Activated CD4-positive, alpha-beta T cell treated with anti-CD3 and anti-CD28 coated beads, Interleukin-2, amount 50 U/mL, for 24 hours (primary cell): ENCODE results near the gene FBXL4.

ENCODE experiments used
- DNase-seq, 2 donors: peaks; one replicate each; pipeline ENCODE4 v3.0.0-alpha.2; 2020; ENCODE audit warnings: low read depth in 1 of 2, low spot score in 1 of 2

The FBXL4 gene

DNA sequence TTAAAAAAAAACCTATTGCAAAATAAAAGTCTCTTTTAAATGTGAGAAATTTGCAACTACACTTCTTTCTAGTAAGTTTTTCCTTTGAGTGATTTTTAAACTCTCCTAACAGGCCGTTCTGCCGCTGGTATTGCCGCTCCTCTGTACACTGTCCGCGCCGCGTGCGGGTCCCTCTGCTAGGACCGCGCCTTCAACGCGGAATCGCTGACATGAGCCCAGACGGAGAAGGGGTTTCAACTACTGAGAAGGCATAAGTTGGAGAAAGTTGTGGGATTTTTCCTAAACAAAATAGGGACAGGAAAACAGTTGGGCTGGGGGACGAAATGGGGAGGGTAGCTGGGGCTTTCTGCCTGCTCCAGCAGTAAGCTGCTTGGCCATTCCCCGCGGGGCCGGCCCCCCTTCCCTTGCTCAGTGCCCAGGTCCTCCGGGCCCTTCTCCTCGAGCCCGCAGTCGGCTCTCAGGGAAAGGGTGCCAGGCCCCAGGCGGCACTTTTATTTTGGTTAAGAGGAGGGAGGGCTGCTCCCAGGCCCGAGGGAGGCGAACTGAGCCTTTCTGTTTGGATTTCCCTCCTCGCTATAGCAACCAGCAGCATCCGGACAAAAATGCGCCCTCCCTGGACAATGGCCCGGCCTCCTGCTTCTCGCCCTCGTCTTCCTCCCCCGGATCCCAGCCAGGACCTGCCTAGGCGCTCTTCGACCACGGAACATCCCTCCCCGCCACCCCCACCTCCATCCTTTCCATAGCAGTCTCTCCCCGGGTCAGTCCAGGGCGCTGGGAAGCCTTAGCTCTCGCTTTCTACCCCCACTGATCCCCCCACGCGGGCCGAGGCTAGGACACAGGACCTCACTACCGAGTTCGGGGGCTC lies 120.2 kb downstream of the FBXL4 start:
- no peak for DNase-seq

DNA sequence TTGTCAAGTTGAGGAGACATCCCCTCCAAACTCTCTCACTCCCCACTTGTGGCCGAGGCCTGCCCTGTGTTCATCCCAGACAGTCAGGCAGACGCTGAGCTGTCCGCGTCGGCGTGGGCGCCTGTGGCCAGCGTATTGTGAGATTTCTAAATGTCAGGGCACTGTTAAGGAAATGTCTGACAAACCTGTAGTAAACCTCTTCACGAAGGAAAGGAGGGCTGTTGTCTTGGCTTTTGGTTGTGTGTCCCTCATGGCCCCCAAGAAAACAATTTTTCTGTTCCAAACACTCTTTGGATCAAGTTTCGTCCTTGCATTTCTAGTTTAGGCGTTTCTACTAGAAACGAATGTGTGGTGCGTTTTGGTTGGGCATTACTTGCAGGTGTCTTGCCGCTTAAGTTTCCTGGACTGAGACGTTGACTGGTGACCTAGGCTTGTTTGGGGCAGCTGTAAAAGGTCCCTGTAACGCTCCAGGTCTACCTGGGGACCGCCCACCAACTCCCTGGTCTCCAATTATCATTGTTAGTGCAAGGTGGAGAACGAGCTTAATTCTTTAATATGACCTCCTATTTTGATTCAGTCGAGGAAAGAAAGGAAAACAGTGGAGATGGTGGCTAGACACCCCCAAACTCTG lies 122.0 kb downstream of the FBXL4 start:
- no peak for DNase-seq

DNA sequence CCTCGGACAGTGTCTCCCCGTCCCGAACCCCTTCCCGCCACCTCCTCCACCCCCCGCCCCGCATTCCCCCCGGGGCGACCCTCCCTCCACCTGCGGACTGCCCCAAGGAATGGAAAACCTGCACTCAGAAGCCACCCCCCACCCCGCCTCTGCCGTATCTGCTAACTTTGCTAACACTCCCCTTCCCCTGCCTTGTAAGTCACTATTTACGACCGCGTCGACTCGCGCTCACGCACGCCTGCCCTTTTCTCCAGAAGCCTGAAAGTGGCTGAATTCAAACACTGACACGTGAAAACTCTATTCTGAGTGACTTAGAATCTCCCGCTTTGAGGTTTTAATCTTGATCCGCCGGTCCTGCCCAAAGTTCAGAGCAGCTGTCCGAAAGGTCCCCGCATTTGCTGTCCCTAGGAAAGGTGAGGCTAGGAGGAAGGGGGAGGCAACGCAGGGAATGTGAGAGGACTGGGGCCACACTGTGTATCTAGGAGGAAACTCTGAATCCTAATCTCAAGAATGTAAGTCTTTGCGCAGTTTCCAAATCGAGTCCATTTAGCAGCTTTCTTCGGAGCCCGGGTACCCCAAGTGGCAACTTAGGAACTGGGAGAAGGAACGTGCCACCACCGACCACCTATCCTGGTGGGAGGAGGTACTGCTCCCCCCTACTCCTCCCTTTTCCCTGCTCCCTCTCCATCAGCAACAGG lies 122.7 kb downstream of the FBXL4 start:
- DNase-seq: no peak

DNA sequence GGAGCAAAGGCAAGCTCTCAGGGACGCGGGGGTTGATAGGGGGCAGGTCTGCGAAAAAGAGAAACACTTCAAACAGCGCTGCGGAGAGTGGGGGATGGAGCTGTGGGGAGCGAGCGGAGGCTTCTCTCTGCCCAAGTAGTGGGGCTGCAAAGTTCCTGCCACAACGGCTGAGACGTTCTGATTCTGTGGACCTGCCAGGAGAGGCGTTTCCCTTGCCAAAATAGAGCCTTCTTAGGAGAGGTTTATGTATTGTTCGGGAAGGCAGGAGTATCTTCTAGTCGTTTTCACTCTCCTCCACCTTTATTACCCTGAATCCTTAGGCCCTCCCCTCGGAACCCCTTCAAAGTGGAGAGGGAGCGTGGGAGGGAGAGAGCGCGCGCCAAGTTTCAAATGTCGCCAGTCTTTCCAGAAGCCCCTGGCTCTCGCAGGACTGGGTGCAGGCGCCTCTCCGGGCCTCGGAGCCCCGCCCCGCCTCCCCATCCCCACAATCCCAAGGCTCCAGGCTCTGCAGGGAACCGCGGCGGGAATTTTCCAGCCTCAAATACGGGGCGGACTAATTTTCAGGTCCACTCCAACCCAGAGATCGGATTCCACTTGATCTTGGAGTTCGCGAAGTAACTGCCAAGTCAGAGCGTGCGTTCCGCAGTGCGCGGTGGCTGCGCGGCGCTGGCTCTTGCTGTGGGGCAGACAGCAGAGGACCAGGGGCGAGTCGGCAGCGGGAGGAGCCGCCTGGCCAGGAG lies 123.4 kb downstream of the FBXL4 start:
- DNase-seq: no peak

DNA sequence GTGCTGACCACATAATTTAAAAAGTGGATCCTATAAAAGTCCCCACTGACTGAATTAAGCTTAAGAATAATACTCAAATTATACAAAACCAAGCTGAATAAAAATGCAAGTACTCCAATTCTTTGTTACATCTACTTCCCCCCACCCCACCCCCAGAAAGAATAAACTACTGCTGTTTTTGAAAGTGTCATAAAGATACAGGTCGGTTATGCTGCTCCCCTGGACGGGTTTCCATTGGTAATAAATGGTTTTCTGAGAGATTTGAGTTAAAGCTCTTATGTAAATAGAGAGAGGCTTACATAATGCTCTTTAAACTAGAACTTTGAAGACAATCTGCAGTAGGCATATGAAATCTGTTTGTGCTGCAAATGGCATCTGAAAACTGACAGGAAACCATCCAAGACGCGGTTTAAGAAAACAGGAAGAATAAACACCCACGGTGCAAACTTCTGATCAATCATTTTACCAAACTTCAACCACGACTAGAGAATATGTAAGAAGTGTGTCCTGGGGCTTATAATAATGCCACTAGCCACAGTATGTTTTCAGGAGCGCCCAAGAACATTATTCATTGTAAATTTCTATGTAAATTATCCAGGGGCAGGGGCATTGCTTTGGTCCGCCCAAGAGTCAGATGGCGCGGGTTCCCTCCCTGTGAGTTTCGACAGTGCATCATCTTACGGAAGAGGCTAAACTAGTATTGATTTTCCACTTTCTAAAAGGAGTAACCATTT lies 124.2 kb downstream of the FBXL4 start:
- DNase-seq: no peak

DNA sequence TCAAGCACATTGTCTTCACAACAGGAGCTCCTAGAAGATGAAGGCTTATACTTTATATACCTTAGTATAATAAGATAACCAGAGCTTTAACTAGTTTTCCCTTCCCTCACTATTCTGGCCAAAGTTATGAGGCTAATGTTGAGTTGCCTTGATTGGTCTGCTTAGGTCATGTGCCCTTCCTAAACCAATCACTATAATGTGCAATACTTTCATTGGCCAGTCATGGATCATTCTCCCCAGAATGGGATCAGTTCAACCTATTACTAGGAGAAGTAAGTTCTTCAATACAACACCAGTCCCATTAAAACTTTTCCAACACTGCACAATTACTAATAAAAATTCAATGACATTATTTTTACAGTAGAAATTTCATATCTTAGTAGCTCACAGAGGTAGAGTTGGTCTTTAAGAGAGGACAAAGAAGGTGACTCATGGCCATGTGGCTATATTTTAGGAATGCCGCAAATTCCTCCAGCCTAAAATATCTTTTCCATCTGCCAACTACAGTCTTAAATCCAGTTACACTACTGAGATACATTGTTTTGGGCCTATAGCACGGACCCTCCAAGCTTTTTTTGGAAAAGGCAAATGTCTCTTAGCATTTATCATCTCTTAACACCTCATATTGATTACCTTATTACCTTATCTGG lies 125.9 kb downstream of the FBXL4 start:
- no peak for DNase-seq
